ENCODE measurements around the gene AMH. TPM values are rescaled to one million over a fixed set of nuclear protein-coding genes. Genes with fewer than 3 reads are reported as not detected.

Gene AMH
- total and polyA plus RNA-seq, 8 donors = 0.45 to 2.0 (median 0.86) TPM; not detected in 2

DNA sequence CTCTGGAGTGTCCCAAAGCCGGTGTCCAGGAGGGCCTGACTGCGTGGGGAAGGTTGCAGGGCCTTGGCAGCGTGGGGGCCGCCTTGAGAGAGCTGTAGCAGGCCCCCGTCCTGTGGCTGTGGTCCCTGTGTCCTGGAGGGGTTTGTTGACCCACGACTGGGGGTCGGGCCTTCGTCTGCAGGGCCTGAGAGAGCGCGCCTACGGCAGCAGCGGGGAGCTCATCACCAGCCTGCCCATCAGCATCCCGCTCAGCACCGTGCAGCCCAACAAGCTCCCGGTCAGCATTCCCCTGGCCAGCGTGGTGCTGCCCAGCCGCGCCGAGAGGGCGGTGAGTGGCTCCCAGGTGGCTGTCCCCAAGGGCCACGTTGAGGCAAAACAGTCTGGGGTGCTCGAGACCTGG, 31.5 kb upstream of the AMH start:
- no peak for DNase-seq
- H3K4me1 ChIP-seq = peaks cover 0 to 11% (median 8%) of the 10 kb centered on the region in 4 donors
- H3K27ac ChIP-seq = no peak overlapping the region
- no peaks in the 10 kb centered on the region for H3K27me3 ChIP-seq
- no peak for TF ChIP-seq POLR2AphosphoS5 (IDR thresholded peaks at IDR 0.05)
- no peak for TF ChIP-seq EP300 (IDR thresholded peaks at IDR 0.05)
- no peak for TF ChIP-seq CTCF (IDR thresholded peaks at IDR 0.05)
- TF ChIP-seq POLR2A (IDR thresholded peaks at IDR 0.05) = no peak
- no peaks in the 10 kb centered on the region for H3K9me3 ChIP-seq
- intact Hi-C loops (cut with DNase I; ENCODE audit: low total_unique reads) = no loop called here
- H3K36me3 ChIP-seq = peaks cover 74 to 100% (median 99%) of the 10 kb centered on the region in 4 donors
- no peak overlapping the region for H3K4me3 ChIP-seq
- 96 to 99% (median 97%) methylated on average over 8 to 22 of the region's 22 CpGs for WGBS, 5 donors

GRCh38 chr19:2219726-2220125, 29.4 kb upstream of the AMH start:
- WGBS, 5 donors = 91 to 95% (median 93%) methylated on average over 7 to 21 of the region's 21 CpGs
- peaks cover 0 to 5% (median 0%) of the 10 kb centered on the region in 4 donors for H3K4me1 ChIP-seq
- H3K36me3 ChIP-seq = peaks cover 76 to 100% (median 99%) of the 10 kb centered on the region in 4 donors
- no peaks in the 10 kb centered on the region for H3K9me3 ChIP-seq
- DNase-seq = no peak
- intact Hi-C loops (cut with DNase I; ENCODE audit: low total_unique reads) = no loop called here
- TF ChIP-seq POLR2A (IDR thresholded peaks at IDR 0.05) (no peak), CTCF (IDR thresholded peaks at IDR 0.05) (no peak), EP300 (IDR thresholded peaks at IDR 0.05) (no peak), POLR2AphosphoS5 (IDR thresholded peaks at IDR 0.05) (no peak)
- H3K27ac ChIP-seq = no peak overlapping the region
- no peak overlapping the region for H3K4me3 ChIP-seq
- H3K27me3 ChIP-seq = no peaks in the 10 kb centered on the region

GRCh38 chr19:2221250-2221831, 27.8 kb upstream of the AMH start:
- intact Hi-C loops (cut with DNase I; ENCODE audit: low total_unique reads) = no loop called here
- no peaks in the 10 kb centered on the region for H3K9me3 ChIP-seq
- WGBS, 5 donors = 85 to 93% (median 91%) methylated on average over 14 to 20 of the region's 20 CpGs
- no peaks in the 10 kb centered on the region for H3K27me3 ChIP-seq
- DNase-seq = no peak
- peak overlapping the region in 1 of 5 donors; percentile 0 for H3K27ac ChIP-seq
- no peak for TF ChIP-seq EP300 (IDR thresholded peaks at IDR 0.05)
- no peak for TF ChIP-seq CTCF (IDR thresholded peaks at IDR 0.05)
- no peak for TF ChIP-seq POLR2A (IDR thresholded peaks at IDR 0.05)
- TF ChIP-seq POLR2AphosphoS5 (IDR thresholded peaks at IDR 0.05) = no peak
- no peak overlapping the region for H3K4me3 ChIP-seq
- H3K4me1 ChIP-seq = peaks cover 0 to 5% (median 0%) of the 10 kb centered on the region in 4 donors
- peaks cover 79 to 100% (median 99%) of the 10 kb centered on the region in 4 donors for H3K36me3 ChIP-seq

DNA sequence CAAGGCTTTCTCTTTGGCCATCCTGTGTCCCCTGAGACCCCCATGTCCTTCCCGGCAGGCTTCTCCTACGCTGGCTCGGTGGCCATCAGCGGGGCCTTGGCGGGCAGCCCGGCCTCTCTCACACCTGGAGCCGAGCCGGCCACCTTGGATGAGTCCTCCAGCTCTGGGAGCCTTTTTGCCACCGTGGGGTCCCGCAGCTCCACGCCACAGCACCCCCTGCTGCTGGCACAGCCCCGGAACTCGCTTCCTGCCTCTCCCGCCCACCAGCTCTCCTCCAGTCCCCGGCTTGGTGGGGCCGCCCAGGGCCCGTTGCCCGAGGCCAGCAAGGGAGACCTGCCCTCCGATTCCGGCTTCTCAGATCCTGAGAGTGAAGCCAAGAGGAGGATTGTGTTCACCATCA, 27.2 kb upstream of the AMH start:
- H3K36me3 ChIP-seq = peaks cover 79 to 100% (median 99%) of the 10 kb centered on the region in 4 donors
- no peak overlapping the region for H3K4me3 ChIP-seq
- peak overlapping the region in 1 of 5 donors; percentile 0 for H3K27ac ChIP-seq
- H3K27me3 ChIP-seq = no peaks in the 10 kb centered on the region
- H3K4me1 ChIP-seq = peaks cover 0 to 5% (median 0%) of the 10 kb centered on the region in 4 donors
- intact Hi-C loops (cut with DNase I; ENCODE audit: low total_unique reads) = no loop called here
- DNase-seq = no peak
- TF ChIP-seq POLR2A (IDR thresholded peaks at IDR 0.05) (no peak), CTCF (IDR thresholded peaks at IDR 0.05) (peak in 1 of 7 experiments; percentile 3)
- 86 to 94% (median 89%) methylated on average over 19 to 20 of the region's 20 CpGs for WGBS, 5 donors
- H3K9me3 ChIP-seq = no peaks in the 10 kb centered on the region

All from stomach (tissue), 9 donors.